ENCODE measurements around the gene THG1L.

GRCh38 chr5:157740229-157740610 lies 9.0 kb downstream of the THG1L start:
- TF ChIP-seq CTCF (IDR thresholded peaks at IDR 0.05) (peak; percentile 39; the same call in 1 of the 2 replicates), USF2 (CRISPR knock-in tag; IDR thresholded peaks at IDR 0.05) (no peak), ERG (CRISPR knock-in tag; IDR thresholded peaks at IDR 0.05) (no peak)

Data from WTC11 (cell line).